Measurements from ENCODE around the gene SIRT7.
A peak's percentile ranks its signal among the peaks of the same experiment; 100 is the strongest.

The SIRT7 gene

GRCh38 chr17:81884520-81884919 is 33.5 kb downstream of the SIRT7 start:
- DNase-seq, result no peak

- DNase-seq, result no peak
Measured at GRCh38 chr17:81879121-81879520, 38.9 kb downstream of the SIRT7 start.

DNA sequence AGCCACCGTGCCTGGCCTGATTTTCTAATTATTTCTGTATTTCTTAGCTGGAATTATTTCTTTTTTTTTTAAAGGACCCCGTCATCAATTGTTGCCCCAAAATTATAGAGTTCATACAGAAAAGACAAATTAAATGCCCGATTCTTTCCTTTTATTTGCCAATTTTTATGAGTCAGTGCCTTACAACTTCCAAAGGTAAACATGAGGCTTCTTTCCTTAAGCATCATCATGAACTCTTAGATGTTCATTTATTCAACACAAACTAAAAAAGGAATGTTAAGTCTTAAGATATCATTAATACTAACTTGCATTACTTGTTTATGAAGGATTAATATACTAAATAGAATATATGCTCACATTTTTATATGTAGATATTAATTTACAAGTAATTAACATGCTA is 39.7 kb downstream of the SIRT7 start:
- no peak for DNase-seq

DNA sequence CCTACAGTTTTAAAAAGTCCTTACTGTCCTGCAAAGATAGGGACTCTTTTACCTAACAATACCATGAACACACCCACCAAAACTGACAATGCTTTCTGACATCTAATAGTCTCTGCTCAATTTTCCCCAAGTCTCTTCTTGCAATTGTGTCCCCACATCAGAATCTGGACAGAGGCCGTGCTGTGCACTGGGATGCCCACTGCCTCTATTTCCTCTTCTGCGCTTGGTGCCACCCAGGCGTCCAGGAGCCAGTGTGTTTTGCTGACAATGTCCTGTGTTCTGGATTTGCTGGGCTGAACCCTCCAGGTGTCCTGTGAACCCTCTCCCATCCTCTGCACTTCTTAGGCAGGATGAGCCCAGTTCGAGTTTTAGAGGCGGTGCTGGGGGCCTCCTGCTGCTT is 40.4 kb downstream of the SIRT7 start:
- no peak for DNase-seq

DNA sequence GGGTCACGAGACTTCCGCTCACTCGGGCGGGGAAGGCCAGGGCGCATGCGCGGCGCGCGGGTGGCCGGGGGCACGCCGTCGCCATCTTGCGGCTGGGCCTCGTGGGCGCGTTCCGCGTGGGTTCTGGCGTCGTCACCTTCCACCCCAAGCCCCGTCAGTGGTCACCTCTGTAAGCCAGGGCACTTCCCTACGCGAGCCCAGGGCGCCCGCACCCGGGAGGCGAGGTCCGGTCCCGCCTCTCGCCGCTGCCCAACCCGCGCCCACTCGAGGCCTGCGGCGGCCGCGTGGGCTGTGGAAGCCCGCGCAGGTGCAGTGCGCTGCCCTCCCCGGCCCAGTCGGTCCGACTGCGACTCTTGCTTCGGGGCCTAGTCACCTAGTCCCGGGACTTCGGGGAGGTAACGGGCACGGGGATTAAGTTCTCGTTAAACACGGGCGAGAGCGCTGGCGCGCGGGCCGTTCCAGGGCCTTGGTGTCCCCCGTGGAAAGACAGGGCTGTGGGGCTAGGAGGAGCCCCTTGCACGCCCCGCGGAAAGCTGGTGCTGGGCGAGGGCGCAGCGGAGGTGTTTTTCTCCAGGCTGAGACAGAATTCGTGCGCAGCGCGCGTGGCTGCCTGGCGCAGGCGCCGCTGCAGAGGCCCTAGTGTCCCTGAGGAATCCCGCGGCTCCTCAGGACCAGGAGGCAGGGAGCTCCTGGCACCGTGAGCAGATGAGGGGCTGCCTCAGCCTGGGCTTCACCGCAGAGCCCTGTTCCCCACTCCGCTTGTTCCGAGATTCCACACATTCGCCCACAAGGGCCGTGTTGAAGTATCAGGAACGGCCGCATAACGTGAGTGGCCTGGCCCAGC is 46.4 kb downstream of the SIRT7 start:
- peak; percentile 98 for DNase-seq

DNA sequence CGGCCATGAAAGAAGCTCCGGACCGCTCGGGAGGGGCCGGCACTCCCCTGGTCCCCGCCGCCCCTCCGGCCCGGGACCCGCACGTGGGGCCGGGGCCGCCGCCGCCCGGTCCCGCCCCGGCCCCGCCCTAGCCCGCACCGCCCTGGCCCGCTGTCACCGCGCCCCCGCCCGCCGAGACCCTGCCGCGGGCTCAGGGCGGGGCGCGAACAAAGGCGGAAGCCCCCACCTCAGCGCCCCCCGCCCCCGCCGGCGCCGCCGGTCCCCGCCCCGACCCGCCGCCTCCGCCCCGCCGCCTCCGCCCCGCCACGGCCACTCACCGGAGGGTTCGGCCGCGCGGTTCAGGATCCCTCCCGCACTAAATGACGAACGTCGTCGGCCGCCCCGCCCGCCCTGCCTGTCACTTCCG is 47.0 kb downstream of the SIRT7 start, which contains the start of gene ARHGDIA:
Gene ARHGDIA, minus strand, starts transcription at position 357 of the 406 bp plus-strand sequence. CDS start 1,407 bp downstream, outside the sequence.
- DNase-seq, result no peak

DNA sequence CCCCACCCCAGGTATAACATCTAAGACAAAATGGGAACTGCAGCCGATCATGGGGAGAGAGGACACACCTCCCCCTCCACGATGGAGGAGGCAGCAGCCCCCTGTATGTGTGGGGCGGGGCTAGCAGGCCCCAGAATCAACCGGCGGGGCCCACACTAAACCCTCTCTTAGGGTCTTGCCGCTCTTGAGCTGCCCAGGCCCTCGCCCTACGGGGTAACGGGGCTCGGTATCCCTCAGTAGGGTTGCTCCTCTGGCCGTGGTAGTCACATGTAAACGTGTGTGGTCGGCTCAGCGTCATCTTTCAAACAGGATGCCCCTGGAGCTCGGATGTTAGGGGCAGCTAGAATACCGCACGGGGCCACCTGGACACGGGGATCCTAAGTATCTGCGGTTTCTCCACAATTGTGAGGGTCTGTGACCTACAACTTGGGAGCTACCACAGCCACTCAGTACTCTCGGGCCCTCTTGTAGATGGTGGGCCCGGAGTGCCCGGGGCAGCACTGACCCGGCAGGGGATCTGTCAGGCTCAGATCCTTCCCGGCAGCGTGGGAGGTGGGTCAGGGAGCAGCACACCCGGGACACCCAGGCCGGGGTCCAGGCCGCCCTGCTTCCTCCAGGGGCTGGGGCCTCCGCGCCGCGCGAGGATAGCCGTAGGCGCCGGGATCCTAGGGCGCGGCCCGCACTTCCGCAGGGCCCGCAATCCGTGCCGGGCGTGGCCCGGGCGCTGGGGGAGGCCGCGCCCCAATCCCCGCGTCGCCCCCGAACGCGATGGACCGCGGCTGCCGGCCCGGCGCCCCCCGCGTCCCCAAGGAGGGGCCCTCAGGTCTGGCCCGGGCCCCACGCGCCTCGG is 47.6 kb downstream of the SIRT7 start:
- peak; percentile 59 for DNase-seq

GRCh38 chr17:81869221-81870130 is 48.5 kb downstream of the SIRT7 start:
- DNase-seq, result peak; percentile 53

GRCh38 chr17:81868674-81869220 is 49.2 kb downstream of the SIRT7 start:
- DNase-seq, result no peak

DNA sequence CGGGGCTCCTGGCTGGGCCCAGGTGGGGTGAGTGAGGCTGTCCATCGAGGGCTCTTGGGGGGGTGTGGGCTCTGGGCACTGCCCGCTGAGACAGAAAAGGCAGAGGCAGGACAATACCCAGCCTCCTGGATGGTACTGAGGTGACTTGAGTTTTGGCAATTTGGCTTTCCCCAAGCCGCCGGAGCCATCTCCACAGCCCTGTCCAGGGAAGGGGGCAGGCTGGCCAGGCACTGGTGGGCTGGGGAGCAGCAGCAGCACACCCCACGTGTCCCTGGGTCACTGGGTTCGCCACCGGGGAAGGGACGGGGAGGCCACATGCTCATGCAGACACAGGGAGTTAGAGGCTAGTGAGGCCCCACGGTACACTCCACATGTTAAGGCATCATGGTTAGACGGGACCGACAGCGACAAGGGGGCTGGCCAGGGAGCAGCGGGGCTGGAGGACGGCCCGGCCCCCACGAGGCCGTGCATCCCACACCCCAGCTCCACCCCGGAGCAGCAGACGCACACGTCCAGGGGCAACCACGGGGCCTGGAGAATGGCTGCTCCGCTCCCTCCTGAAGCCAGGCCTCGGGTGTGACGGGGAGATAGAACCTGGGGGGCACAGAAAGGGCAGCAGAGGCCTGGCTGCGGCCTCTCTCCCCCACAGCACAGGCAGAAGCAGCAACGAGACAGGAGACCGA is 49.8 kb downstream of the SIRT7 start:
- DNase-seq, result no peak

- DNase-seq, result peak; percentile 53
Measured at GRCh38 chr17:81867170-81867990, 50.6 kb downstream of the SIRT7 start.

- peak; percentile 29 for DNase-seq
Measured at GRCh38 chr17:81866440-81867169, 51.4 kb downstream of the SIRT7 start.

DNA sequence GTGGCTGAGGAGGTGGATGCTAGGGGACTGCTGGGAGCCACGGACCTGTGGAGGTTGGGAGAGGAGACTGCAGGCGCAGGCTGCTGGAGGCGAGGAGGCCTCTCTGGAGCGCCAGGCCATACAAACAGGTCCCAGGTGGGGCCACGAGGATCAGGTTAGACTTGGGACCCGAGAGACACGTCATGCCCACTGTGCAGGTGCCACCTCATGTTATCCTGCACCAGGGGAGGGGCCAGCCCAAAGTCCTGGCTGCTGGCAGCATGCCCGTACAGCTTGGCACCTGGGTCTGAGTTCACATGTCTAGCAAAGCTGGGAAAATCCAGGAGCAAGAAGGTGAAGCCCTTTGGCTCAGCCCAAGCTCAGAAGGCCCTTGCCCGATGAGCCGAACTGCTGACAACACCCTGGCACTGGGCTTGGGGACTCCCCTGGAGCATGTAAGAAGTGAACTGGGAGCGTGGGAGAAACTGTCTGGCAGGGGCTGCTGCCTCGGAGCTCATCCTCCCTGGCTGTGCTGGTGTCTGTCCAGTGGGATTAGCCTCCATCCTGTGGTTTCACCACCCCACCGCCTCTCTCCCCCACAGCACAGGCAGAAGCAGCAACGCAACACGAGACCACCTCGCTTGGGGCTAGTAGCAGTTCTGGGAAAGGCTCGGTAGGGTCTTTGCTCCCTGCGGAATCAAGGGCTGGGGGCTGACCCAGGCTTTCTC is 52.1 kb downstream of the SIRT7 start:
- DNase-seq, result no peak

DNA sequence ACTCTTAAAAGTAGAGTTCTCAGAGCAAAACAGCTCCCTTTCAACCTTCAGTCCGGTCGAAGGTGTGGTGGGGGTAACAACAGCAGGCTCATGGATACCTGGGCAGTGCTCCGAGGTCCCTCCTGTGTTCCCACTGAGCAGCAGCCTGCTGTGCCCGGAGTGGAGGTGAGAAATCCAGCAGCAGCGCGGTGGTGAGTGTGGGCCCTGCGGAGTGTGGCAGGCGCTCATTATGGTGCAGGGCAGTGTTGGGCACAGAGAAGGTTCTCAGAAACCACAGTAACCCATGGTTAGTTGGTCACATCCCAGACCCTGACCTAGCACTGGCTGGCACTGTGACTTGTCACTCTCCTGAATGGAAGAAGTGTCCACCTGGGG is 52.6 kb downstream of the SIRT7 start:
- no peak for DNase-seq

GRCh38 chr17:81863833-81864768 is 53.9 kb downstream of the SIRT7 start:
- no peak for DNase-seq

- DNase-seq, result no peak
Measured at GRCh38 chr17:81863123-81863675, 54.8 kb downstream of the SIRT7 start.
